ENCODE measurements around the gene USF2.
"Not testable (repeated sequence)": the region's sequence is repeated elsewhere in the genome, so short reads cannot be mapped to it uniquely, and the experiment has no call there.

USF2 gene

GRCh38 chr19:35285465-35285864, 16.7 kb downstream of the USF2 start:
- not testable (repeated sequence) for DNase-seq

GRCh38 chr19:35286101-35286500, 17.3 kb downstream of the USF2 start:
- DNase-seq, result not testable (repeated sequence)

DNA sequence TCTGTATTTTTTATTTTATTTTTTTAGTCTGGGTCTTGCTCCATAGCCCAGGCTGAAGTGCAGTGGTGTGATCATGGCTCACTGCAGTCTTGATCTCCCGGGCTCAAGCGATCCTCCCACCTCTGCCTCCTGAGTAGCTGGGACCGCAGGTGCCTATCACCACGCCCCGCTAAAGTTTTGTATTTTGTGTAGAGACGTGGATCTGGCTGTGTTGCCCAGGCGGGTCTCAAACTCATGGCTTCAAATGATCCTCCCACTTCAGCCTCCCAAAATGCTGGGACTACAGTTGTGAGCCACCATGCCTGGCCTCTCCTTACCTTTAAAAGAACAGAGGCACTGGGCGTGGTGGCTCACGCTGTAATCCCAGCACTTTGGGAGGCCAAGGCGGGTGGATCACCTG, 19.0 kb downstream of the USF2 start:
- DNase-seq, result no peak

DNA sequence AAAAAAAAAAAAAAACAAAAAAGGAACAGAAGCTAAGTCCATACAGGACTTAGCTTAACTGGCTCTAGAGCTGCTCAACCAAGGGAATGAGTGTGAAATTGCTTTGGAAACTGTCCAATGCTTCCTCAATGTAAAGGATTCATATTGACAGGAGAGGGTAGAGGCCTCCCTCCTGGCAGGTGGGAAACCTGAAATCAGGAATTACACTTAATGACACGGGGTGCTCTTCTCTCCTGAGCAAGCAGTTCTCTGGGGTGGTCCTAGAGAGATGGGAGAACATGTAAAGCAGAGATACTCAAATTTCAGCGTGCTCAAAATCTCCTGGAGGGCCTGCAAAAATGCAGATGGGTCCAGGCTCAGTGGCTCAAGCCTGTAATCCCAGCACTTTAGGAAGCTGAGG, 19.6 kb downstream of the USF2 start:
- DNase-seq, result no peak

- no peak for DNase-seq
These were observed 20.1 kb downstream of the USF2 start for GRCh38 chr19:35288906-35289305.

GRCh38 chr19:35290381-35291127, 21.8 kb downstream of the USF2 start:
- DNase-seq, result no peak

GRCh38 chr19:35291259-35291658, 22.5 kb downstream of the USF2 start:
- DNase-seq, result no peak

- no peak for DNase-seq
These were observed 23.2 kb downstream of the USF2 start, which contains the start of gene MAG for GRCh38 chr19:35291916-35292315. TSS of gene MAG (plus strand) at chr19:35292161. CDS start at chr19:35295409, 3,248 bp downstream.

DNA sequence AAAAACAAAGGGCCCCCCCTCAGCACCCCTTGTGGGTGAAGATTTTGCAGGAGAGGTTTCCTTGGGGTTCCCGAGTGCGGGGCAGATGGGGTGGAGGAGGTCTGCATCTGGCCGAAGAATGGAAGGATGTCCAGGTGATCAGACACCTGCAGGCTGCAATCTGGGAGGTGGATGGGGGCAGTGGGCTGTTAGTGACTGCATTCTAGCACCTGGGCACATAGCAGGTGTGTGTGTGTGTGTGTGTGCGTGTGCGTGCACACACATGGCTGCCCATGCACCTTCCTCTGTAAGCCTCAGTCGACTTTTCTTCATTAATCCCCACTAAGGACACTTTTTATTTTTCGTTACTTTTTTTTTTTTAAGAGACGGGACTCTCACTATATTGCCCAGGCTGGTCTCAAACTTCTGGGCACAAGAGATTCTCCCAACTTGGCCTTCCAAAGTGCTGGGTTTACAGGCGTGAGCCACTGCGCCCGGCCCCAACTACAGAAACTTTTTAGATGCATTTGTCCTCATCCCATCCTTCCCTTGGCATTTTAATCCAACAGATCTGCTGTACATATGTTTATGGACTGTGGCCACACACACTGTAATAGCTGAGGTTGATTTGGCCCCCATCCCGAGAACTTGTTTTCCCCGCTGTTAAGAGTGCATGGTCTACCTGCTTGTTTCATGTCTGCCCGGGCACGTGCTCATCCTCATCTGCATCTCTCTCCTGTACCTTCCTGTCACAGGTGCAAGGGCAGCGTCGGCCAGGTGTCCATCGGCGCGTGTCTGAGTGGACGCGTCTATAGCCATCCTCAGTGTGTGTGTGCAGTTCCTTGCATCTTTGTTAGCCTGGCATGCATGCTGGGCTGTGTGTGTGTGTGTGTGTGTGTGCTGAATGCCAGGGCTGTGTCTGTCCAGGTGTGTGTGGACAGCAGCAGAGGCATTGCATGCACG, 23.9 kb downstream of the USF2 start:
- DNase-seq, result no peak

GRCh38 chr19:35293363-35293739, 24.6 kb downstream of the USF2 start:
- no peak for DNase-seq

DNA sequence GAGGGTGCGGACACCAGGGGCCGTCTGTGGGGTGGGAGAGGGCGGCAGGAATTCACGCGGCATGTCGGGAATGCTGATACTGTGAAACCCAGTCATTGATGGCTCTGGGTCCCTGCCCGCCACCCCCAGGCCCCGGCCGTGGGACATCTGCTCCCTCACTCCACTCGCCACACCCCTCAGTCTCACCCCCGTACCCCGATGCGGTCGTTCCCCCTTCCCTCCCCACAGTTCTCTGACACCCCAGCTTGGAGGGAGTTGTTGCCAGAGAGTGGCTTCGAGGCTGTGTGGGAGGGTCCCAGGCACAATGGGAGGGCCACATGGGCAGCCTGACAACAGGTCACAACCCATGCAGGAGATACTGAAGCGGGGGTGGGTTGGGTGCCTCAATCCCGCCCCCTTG, 25.0 kb downstream of the USF2 start:
- DNase-seq, result no peak

- no peak for DNase-seq
These were observed 25.6 kb downstream of the USF2 start for GRCh38 chr19:35294328-35294727.

- DNase-seq, result no peak
These were observed 26.4 kb downstream of the USF2 start for GRCh38 chr19:35294859-35295791.

DNA sequence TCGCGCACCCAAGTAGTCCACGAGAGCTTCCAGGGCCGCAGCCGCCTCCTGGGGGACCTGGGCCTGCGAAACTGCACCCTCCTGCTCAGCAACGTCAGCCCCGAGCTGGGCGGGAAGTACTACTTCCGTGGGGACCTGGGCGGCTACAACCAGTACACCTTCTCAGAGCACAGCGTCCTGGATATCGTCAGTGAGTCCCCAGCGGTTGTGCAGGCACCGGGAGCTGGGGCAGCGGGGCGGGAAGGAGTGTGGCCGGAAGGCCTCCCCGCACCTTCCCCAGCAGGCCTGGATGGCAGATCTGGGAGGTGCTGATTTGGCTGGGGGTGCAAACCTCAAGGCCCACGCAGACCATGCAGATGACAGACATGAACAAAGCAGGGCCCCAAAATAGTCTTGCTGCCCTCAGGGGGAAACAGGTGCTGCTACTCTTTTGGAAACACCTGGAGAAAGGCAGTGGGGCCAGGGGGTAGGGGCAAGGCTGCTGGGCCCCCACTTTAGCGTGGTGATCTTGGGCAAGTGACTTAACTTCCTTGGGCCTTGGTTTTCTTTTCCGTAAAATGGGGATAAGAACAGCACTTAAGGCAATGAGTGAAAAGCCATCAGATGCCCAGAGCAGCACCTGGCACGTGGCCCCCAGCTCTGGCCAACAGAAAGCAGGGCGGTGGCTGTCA, 27.2 kb downstream of the USF2 start:
- no peak for DNase-seq

GRCh38 chr19:35296644-35297514, 28.1 kb downstream of the USF2 start:
- DNase-seq, result no peak

GRCh38 chr19:35297515-35297848, 28.7 kb downstream of the USF2 start:
- no peak for DNase-seq

DNA sequence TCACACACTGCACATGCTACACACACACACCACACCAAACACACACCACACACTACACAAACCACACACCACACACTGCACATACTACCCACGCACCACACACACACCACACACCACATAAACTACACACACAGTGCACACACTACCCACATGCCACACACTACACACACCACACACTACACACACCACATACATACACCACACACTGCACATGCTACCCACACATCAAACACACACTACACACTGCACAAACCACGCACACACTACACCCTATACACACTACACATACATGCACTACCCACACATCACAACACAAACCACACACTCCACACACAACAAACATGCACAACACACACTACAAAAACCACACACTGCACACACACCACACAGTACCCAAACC, 29.2 kb downstream of the USF2 start:
- no peak for DNase-seq

GRCh38 chr19:35298561-35298972, 29.8 kb downstream of the USF2 start:
- no peak for DNase-seq

DNA sequence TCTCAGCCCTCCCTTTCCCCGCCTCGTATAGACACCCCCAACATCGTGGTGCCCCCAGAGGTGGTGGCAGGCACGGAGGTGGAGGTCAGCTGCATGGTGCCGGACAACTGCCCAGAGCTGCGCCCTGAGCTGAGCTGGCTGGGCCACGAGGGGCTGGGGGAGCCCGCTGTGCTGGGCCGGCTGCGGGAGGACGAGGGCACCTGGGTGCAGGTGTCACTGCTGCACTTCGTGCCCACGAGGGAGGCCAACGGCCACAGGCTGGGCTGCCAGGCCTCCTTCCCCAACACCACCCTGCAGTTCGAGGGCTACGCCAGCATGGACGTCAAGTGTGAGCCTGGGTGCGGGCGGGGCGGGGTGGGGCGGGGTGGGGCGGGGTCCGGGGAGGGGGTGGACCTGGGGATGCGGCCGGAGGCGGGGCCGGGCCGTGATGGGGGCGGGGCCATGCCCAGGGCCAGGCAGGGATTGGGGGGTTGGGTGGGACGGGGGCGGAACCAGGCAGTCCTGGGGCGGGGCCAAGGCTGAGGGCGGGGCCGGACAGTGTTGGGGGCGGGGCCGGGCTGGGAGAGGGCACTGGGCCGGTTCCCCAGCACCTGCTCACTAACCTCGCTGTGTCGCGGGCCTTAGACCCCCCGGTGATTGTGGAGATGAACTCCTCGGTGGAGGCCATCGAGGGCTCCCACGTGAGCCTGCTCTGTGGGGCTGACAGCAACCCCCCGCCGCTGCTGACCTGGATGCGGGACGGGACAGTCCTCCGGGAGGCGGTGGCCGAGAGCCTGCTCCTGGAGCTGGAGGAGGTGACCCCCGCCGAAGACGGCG, 31.0 kb downstream of the USF2 start:
- no peak for DNase-seq

DNA sequence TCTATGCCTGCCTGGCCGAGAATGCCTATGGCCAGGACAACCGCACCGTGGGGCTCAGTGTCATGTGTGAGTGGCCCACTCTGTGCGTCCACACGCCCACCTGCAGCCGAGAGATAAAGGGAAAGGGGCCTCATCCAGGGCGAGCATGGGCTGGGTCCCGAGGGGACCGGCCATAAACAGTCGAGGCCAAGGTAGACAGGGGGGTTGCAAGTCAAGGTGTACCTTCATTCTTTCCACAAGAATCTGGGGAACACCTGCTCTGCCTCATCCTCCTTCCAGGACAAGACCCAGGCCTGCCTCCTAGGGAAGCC, 31.5 kb downstream of the USF2 start:
- DNase-seq, result no peak

DNA sequence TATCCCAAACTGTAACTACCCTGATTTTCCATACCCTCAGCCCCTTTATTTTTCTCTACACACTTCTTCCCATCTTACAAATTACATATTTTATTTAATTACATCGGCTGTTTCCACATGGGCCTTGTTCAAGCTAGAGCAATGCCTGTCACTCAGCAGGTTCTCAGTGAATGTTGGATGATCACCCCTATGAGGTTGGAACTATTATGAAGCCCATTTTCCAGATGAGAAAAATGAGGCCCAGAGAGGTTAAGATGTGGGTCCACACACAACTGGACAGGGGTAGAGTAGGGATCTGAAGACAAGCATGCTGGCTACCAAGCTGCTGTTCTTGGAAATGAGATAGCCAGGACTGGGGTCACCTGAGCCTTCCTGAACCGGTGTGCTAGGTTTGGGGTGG, 33.2 kb downstream of the USF2 start:
- no peak for DNase-seq
